GM18498 (cell line): Measurements from ENCODE around the gene SLC16A2.
"Not testable (repeated sequence)": the region's sequence is repeated elsewhere in the genome, so short reads cannot be mapped to it uniquely, and the experiment has no call there.

Experiments used
- ATAC-seq: cut with Tn5 transposase; IDR thresholded peaks from one replicate; pipeline ENCODE4 v1.9.1; 2021; ENCODE audit warnings: mild to moderate bottlenecking, moderate library complexity; ENCODE audit not compliant: unreplicated experiment

Gene SLC16A2

GRCh38 chrX:74505437-74505836, 84.1 kb downstream of the SLC16A2 start:
- no peak for ATAC-seq

GRCh38 chrX:74506317-74507115, 85.2 kb downstream of the SLC16A2 start:
- ATAC-seq: peak; percentile 81

DNA sequence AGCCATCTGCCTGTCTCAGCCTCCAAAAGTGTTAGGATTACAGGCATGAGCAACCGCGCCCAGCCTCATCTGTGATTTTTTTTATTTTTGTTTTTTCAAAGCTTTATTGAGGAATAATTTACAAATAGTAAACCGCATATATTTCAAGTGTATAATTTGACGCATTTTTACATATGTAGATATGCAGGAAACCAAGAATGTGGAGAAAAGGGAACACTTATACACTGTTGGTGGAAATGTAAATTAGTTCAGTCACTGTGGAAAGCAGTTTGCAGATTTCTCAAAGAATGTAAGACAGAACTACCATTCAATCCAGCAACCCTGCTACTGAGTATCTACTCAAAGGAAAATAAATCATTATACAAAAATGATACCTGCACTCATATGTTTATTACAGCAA, 85.9 kb downstream of the SLC16A2 start:
- ATAC-seq: no peak

DNA sequence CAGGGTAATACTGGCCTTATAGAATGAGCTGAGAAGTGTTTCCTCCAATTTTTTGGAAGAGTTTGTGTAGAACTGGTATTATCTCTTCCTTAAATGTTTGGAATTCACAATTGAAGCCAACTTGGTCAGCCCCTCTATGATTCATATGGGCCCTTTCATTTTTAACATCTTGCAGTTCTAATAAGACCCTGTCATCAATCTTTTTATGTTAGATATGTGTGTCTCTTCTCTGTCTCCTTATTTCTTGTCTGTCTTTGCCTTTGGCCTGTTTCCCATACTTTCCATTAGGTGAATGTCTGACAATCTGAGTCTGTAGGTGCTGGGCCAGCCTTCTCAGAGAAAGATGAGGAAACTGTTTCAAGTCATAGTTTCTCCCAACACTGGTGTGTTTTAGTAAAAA, 88.7 kb downstream of the SLC16A2 start:
- peak; percentile 27 for ATAC-seq

DNA sequence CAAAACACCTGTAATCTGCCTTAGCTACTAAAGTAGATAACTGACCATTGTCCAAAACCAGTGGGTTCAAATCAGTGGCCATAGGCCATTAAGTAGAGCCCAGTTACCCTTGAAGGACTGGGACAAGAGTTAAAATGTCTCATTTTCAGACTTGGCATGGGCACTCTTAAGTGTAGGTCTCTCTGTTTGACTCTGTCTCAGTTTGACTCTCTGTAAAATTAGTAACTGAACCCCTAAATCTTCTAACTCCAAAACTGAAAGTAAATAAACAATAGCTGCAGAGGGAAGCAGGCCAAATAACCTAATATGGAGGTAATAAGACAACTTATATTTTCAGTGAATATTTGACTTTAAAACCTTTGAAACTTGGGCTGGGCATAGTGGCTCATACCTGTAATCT, 89.1 kb downstream of the SLC16A2 start:
- peak; percentile 72 for ATAC-seq

DNA sequence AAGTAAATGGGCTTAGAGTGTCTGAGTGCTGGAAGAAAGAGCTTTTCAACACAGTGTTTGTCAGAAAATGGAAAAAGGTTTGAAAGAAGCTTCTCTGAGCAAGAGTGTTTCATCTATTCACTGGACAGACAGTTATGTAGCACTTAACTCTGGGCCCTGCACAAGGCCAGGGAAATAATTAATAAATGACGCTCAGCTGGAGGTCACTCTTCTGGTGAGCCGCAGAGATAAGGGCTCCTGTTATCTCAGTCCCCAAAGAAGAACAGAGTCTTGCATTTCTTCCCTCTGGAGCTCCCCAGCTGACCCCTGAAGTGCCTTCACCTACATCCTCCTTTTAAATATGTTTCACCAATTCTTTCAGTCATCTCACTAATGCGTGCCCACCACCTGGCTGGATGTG, 90.4 kb downstream of the SLC16A2 start:
- no peak for ATAC-seq

- no peak for ATAC-seq
Observed at GRCh38 chrX:74514384-74514783, 93.1 kb downstream of the SLC16A2 start.

GRCh38 chrX:74515356-74515755, 94.1 kb downstream of the SLC16A2 start:
- ATAC-seq: no peak

- ATAC-seq: not testable (repeated sequence)
Observed at GRCh38 chrX:74516013-74516412, 94.7 kb downstream of the SLC16A2 start.

DNA sequence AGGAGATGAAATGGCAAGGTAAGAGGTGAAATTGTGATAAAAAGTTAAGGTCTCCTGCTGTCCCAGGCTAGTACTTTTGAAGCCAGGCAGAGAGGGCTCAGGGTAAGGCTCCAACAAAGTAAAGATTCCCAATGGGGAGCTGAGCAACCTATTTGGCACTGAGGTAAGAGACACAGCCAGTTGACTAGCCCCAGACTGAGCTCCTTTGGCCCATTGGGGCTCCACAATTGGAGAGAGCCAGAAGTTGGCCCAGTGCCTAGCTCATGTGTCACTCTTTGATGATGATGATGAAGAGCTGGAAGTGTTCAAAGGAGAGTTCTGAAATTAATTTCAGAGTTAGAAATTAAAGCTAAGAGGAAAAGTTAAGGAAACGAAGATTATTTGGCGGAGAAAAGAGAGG, 98.6 kb downstream of the SLC16A2 start:
- no peak for ATAC-seq

- no peak for ATAC-seq
Observed at GRCh38 chrX:74520291-74520690, 99.0 kb downstream of the SLC16A2 start.

- ATAC-seq: no peak
Observed at GRCh38 chrX:74520896-74521295, 99.6 kb downstream of the SLC16A2 start.

GRCh38 chrX:74521961-74522751, 100.9 kb downstream of the SLC16A2 start:
- ATAC-seq: no peak

- no peak for ATAC-seq
Observed at GRCh38 chrX:74523224-74523623, 101.9 kb downstream of the SLC16A2 start.

DNA sequence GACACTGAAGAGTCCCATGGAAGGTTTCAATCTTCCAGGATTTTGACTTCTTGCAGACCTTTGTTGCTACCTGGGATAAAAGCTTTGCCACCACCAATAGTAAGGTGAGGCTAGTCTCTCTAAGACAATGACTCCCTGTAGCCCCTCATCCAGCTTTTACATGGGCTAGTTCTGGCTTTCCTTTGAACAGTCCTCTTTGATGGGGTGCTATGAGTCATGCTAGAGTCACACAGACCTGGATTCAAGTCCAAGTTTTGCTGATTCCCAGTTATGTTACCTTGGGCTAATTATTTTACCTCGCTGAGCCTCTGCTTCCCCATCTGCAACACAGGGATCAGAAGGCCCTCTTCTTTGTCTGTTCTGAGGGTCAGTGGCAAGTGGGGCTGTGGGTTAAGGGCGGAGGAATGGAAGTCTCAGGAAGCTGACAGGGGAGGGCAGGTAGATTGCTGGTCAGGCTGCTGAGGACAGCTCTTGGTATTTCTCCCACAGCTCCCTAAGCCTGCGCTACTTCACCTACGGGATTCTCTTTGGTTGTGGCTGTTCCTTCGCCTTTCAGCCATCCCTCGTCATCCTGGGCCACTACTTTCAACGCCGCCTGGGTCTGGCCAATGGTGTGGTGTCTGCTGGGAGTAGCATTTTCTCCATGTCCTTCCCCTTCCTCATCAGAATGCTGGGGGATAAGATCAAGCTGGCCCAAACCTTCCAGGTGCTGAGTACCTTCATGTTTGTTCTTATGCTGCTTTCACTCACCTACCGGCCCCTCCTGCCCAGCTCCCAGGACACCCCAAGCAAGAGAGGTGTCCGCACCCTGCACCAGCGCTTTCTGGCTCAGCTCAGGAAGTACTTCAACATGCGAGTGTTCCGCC, 102.8 kb downstream of the SLC16A2 start:
- ATAC-seq: no peak

DNA sequence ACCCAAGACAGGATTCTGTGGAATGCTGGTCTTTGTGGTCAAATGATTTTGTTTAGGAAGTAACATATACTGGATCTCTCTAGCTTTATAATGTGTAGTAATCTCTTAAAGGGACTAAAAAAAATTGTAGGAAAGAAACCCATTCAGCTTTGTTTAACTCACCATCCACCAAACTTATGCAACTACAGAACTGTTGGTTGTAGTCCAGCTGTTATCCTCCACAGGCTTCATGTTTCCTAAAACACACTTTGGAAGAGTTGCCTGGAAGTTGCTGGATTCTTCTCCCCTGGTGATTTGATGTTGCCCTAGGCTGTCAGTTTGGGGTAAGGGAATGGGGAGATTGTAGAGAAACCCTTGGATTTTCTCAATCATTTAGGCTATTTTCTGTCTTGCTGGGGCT, 103.8 kb downstream of the SLC16A2 start:
- no peak for ATAC-seq

- no peak for ATAC-seq
Observed at GRCh38 chrX:74526764-74527163, 105.5 kb downstream of the SLC16A2 start.

DNA sequence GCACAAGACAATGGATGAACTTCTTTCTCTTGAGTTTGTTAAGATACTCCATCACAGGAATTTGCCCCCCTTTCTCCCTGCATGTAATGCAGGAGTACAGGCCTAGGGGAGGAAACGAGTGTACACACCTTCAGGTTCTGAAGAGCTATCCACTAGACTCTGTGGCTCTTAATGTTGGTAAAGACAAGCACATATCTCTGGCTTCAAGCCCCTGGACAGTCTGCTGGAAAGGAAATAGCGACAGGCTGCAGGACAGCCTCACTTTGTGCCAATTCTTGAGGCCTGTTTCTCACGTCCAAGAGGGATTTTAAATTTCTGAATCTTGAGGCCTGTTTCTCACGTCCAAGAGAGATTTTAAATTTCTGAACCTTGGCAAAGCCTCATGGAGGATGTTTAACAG, 106.1 kb downstream of the SLC16A2 start:
- ATAC-seq: no peak

DNA sequence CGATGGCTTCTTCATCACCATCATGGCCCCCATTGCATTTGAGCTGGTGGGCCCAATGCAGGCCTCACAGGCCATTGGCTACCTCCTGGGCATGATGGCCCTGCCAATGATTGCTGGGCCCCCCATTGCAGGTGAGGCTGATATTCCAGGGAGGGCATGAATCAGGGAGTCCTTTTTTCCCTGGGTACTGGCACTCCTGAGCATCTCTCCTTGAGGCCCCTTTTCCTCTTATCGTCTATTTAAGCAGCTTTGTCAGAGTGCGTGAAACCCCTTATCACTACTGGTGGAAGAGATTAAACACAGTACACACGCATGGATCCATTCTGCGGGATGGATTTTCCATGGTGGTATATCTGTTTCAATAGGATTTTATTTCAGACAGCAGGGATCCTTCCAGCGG, 108.0 kb downstream of the SLC16A2 start:
- no peak for ATAC-seq

DNA sequence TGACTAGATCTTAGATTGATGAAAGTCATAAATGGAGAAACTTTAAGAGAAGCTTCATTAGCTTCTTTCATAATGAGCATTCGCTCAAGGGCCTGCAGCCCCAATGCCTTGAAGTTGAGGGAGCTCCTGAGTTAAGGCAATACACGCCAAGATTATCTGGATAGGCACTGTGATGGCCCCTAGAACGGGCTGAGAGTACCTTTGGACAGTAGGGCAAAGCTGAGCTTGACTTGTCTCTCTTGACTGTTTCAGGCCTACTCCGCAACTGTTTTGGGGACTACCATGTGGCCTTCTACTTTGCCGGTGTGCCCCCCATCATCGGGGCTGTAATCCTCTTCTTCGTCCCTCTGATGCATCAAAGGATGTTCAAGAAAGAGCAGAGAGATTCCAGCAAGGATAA, 109.8 kb downstream of the SLC16A2 start:
- ATAC-seq: no peak

DNA sequence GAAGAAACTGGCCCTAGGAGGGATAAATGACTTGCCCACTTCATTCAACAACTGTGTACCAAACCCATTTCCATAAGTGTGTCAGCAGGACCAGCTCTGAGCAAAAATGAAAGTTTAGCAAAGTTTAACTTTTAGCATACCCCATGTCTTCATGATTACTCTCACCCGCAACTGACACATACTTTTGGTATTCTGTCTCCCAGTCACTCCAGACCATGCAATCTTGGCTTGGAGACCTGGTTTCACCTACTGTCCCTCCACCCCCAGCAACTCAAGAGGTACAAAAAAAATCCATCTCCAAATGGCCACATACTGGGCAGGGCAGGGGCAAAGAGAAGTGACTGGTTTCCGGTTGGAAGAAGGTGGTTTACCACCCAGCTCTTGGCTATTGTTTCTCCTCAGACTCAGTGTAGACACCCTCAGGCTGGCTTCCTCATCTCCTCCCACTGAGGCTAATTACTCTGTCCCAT, 113.3 kb downstream of the SLC16A2 start:
- ATAC-seq: peak; percentile 36
